Central memory CD8-positive, alpha-beta T cell (primary cell): ENCODE measurements around the gene NOS1.

Experiments used
- ATAC-seq: fragments of 150-1000 bp; cut with Tn5 transposase; replicated peaks from 2 replicates; pipeline ENCODE4 v1.10.0; 2022; ENCODE audit warnings: mild to moderate bottlenecking, moderate FRiP score, moderate number of reproducible peaks; ENCODE audit not compliant: poor library complexity, severe bottlenecking; ENCODE audit errors: extremely low read depth
- DNase-seq, 2 donors: peaks; one replicate each; pipeline ENCODE4 v3.0.0; 2021; ENCODE audit warnings: low spot score in 2 of 2
- H3K27ac Mint-ChIP-seq: one replicate; pipeline ENCODE4 v1.8.0; 2022; ENCODE audit warnings: low read depth, mild to moderate bottlenecking, moderate library complexity, mixed read lengths
- H3K27me3 Mint-ChIP-seq: one replicate; pipeline ENCODE4 v1.8.0; 2022; ENCODE audit warnings: mixed read lengths
- H3K36me3 Mint-ChIP-seq: one replicate; pipeline ENCODE4 v1.8.0; 2022; ENCODE audit warnings: mild to moderate bottlenecking, moderate library complexity, mixed read lengths; ENCODE audit not compliant: insufficient read depth
- H3K4me1 Mint-ChIP-seq: one replicate; pipeline ENCODE4 v1.8.0; 2022; ENCODE audit warnings: mixed read lengths
- H3K4me3 Mint-ChIP-seq: one replicate; pipeline ENCODE4 v1.8.0; 2022; ENCODE audit warnings: mild to moderate bottlenecking, moderate library complexity, mixed read lengths
- H3K9me3 Mint-ChIP-seq: one replicate; pipeline ENCODE4 v1.8.0; 2022; ENCODE audit warnings: mixed read lengths

NOS1 gene

DNA sequence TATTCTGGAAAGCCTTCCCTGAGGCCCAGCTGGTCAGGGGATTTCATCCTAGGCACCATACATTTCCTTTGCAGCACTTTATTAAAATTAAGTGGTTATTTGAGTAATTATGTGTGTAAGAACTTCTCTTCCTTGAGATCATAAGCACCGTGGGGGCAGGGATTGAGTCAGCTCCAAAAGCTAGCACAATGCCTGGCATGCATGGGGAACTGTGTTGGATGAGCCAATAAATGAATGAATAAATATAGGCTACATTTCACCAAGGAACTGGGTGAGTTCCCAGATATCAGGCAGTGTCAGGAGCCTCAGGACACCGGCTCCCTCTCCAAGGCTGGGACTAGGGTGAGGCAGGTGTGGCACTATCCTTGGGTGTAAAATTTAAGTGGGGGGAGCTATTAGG, 88.3 kb downstream of the NOS1 start:
- H3K36me3 Mint-ChIP-seq, result no peaks in the 10 kb centered on the region
- no peak overlapping the region for H3K4me3 Mint-ChIP-seq
- H3K27ac Mint-ChIP-seq, result no peak overlapping the region
- H3K4me1 Mint-ChIP-seq, result no peaks in the 10 kb centered on the region
- peaks cover 74% of the 10 kb centered on the region for H3K27me3 Mint-ChIP-seq
- no peak for DNase-seq
- H3K9me3 Mint-ChIP-seq, result no peaks in the 10 kb centered on the region
- ATAC-seq, result no peak

- no peak overlapping the region for H3K27ac Mint-ChIP-seq
- peaks cover 72% of the 10 kb centered on the region for H3K27me3 Mint-ChIP-seq
- DNase-seq (no peak), ATAC-seq (no peak)
- no peaks in the 10 kb centered on the region for H3K4me1 Mint-ChIP-seq
- no peak overlapping the region for H3K4me3 Mint-ChIP-seq
- no peaks in the 10 kb centered on the region for H3K36me3 Mint-ChIP-seq
- H3K9me3 Mint-ChIP-seq, result no peaks in the 10 kb centered on the region
Measured at GRCh38 chr12:117272690-117273089, 88.7 kb downstream of the NOS1 start.

- no peak for ATAC-seq
Measured at GRCh38 chr12:117262749-117263148, 98.7 kb downstream of the NOS1 start.

DNA sequence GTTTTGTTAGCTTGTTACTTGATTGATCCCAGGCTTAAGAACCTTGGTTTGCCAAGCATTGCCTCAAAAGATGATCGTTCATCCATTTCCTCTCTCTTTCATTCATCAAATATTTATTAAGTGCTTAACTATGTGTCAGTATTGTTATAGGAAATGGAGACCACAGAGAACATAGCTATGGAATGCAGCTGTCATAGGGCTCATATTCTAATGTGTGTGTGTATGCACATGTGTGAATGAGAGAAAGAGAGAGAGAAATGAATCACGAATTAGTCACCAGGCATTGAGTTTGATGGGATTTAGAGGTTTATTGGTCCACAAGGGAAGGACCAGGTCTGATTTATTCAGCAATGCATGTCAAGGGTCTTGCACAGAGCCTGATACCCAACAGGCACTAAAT, 100.2 kb downstream of the NOS1 start:
- peaks cover 34% of the 10 kb centered on the region for H3K27me3 Mint-ChIP-seq
- H3K4me1 Mint-ChIP-seq, result no peaks in the 10 kb centered on the region

More at GRCh38 chr12:117262749-117263148, 98.7 kb downstream of the NOS1 start:
- Mint-ChIP-seq H3K4me1 (no peaks in the 10 kb centered on the region), H3K27ac (no peak overlapping the region), H3K36me3 (no peaks in the 10 kb centered on the region), H3K9me3 (no peaks in the 10 kb centered on the region), H3K4me3 (no peak overlapping the region), H3K27me3 (peaks cover 32% of the 10 kb centered on the region)
- no peak for DNase-seq

GRCh38 chr12:117255386-117255785, 106.0 kb downstream of the NOS1 start:
- Mint-ChIP-seq H3K36me3 (no peaks in the 10 kb centered on the region), H3K27ac (no peak overlapping the region), H3K4me3 (no peak overlapping the region), H3K4me1 (no peaks in the 10 kb centered on the region), H3K9me3 (peaks cover 6% of the 10 kb centered on the region), H3K27me3 (peaks cover 52% of the 10 kb centered on the region)
- ATAC-seq (no peak), DNase-seq (no peak)

More for the DNA sequence above, 100.2 kb downstream of the NOS1 start:
- no peak overlapping the region for H3K27ac Mint-ChIP-seq
- no peak overlapping the region for H3K4me3 Mint-ChIP-seq
- ATAC-seq, result no peak
- no peaks in the 10 kb centered on the region for H3K36me3 Mint-ChIP-seq
- H3K9me3 Mint-ChIP-seq, result no peaks in the 10 kb centered on the region
- no peak for DNase-seq

- Mint-ChIP-seq H3K4me3 (no peak overlapping the region), H3K9me3 (no peaks in the 10 kb centered on the region), H3K27ac (no peak overlapping the region), H3K4me1 (no peaks in the 10 kb centered on the region), H3K36me3 (no peaks in the 10 kb centered on the region), H3K27me3 (peaks cover 11% of the 10 kb centered on the region)
- ATAC-seq (no peak), DNase-seq (no peak)
Measured at GRCh38 chr12:117243488-117243887, 117.9 kb downstream of the NOS1 start.

GRCh38 chr12:117241697-117242096, 119.7 kb downstream of the NOS1 start:
- H3K4me3 Mint-ChIP-seq, result no peak overlapping the region
- peaks cover 8% of the 10 kb centered on the region for H3K27me3 Mint-ChIP-seq
- H3K36me3 Mint-ChIP-seq, result no peaks in the 10 kb centered on the region
- ATAC-seq (no peak), DNase-seq (no peak)
- H3K9me3 Mint-ChIP-seq, result no peaks in the 10 kb centered on the region
- H3K4me1 Mint-ChIP-seq, result no peaks in the 10 kb centered on the region
- no peak overlapping the region for H3K27ac Mint-ChIP-seq

- Mint-ChIP-seq H3K9me3 (no peaks in the 10 kb centered on the region), H3K27me3 (peaks cover 10% of the 10 kb centered on the region), H3K27ac (no peak overlapping the region), H3K4me3 (no peak overlapping the region), H3K36me3 (no peaks in the 10 kb centered on the region), H3K4me1 (no peaks in the 10 kb centered on the region)
- ATAC-seq (no peak), DNase-seq (no peak)
Measured at GRCh38 chr12:117240081-117240755, 121.2 kb downstream of the NOS1 start.

- Mint-ChIP-seq H3K27ac (no peak overlapping the region), H3K27me3 (peaks cover 41% of the 10 kb centered on the region), H3K36me3 (no peaks in the 10 kb centered on the region), H3K4me3 (no peak overlapping the region), H3K4me1 (no peaks in the 10 kb centered on the region), H3K9me3 (no peaks in the 10 kb centered on the region)
- no peak for ATAC-seq
- DNase-seq, result peak; percentile 21 to 55
Measured at GRCh38 chr12:117236456-117237001, 124.9 kb downstream of the NOS1 start.

- no peaks in the 10 kb centered on the region for H3K4me1 Mint-ChIP-seq
Measured at GRCh38 chr12:117235261-117235660, 126.2 kb downstream of the NOS1 start.

GRCh38 chr12:117234441-117234840, 127.0 kb downstream of the NOS1 start:
- no peaks in the 10 kb centered on the region for H3K36me3 Mint-ChIP-seq

More at GRCh38 chr12:117235261-117235660, 126.2 kb downstream of the NOS1 start:
- DNase-seq (no peak), ATAC-seq (no peak)
- Mint-ChIP-seq H3K4me3 (no peak overlapping the region), H3K36me3 (no peaks in the 10 kb centered on the region), H3K27ac (no peak overlapping the region), H3K9me3 (no peaks in the 10 kb centered on the region), H3K27me3 (peaks cover 51% of the 10 kb centered on the region)

GRCh38 chr12:117231750-117232149, 129.7 kb downstream of the NOS1 start:
- Mint-ChIP-seq H3K27me3 (peaks cover 72% of the 10 kb centered on the region), H3K4me3 (no peak overlapping the region), H3K36me3 (no peaks in the 10 kb centered on the region), H3K27ac (no peak overlapping the region), H3K4me1 (no peaks in the 10 kb centered on the region), H3K9me3 (no peaks in the 10 kb centered on the region)
- ATAC-seq, result no peak
- no peak for DNase-seq

More at GRCh38 chr12:117234441-117234840, 127.0 kb downstream of the NOS1 start:
- no peak overlapping the region for H3K27ac Mint-ChIP-seq
- no peak for DNase-seq
- no peaks in the 10 kb centered on the region for H3K9me3 Mint-ChIP-seq
- no peak for ATAC-seq
- H3K27me3 Mint-ChIP-seq, result peaks cover 59% of the 10 kb centered on the region
- no peaks in the 10 kb centered on the region for H3K4me1 Mint-ChIP-seq
- H3K4me3 Mint-ChIP-seq, result no peak overlapping the region

GRCh38 chr12:117228239-117228638, 133.2 kb downstream of the NOS1 start:
- Mint-ChIP-seq H3K27me3 (peaks cover 66% of the 10 kb centered on the region), H3K27ac (no peak overlapping the region), H3K36me3 (peaks cover 2% of the 10 kb centered on the region), H3K4me1 (no peaks in the 10 kb centered on the region), H3K4me3 (no peak overlapping the region), H3K9me3 (no peaks in the 10 kb centered on the region)
- ATAC-seq (no peak), DNase-seq (no peak)
